Measurements from ENCODE around the gene POLR1H. TPM values are rescaled to one million over a fixed set of nuclear protein-coding genes. Genes with fewer than 3 reads are reported as not detected.

POLR1H gene
- total RNA-seq, 1 donor = 21.4 TPM

DNA sequence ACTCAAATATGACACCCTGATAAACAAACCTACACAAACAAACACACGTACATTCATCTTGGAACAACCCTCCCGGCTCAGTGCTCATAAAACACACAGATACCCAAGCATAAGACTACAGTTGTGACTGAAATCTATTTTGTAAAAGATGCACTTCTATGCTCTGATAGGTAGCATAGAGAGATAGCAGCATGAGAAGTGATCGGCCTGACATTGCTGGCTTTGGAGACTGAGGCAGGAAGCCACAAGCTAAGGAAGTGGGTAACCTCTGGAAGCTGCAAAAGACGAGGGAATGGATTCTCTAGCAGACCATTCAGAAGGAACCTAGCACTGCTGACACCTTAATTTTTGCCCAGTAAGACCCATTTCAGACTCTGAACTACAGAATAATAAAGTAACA is 16.2 kb downstream of the POLR1H start:
- H3K79me2 ChIP-seq (ENCODE audit: insufficient read depth, low read length) = no peaks in the 10 kb centered on the region
- H3K4me3 ChIP-seq (ENCODE audit: insufficient read depth, low read length) = no peak overlapping the region
- no peak overlapping the region for H3K4me2 ChIP-seq (ENCODE audit: insufficient read depth, low read length)
- H3K36me3 ChIP-seq (ENCODE audit: insufficient read depth, low read length) = no peaks in the 10 kb centered on the region
- H3K27ac ChIP-seq (ENCODE audit: low read depth, low read length) = no peak overlapping the region
- H3K9me3 ChIP-seq (ENCODE audit: low read depth, low read length) = no peaks in the 10 kb centered on the region
- TF ChIP-seq, protein P1, sequence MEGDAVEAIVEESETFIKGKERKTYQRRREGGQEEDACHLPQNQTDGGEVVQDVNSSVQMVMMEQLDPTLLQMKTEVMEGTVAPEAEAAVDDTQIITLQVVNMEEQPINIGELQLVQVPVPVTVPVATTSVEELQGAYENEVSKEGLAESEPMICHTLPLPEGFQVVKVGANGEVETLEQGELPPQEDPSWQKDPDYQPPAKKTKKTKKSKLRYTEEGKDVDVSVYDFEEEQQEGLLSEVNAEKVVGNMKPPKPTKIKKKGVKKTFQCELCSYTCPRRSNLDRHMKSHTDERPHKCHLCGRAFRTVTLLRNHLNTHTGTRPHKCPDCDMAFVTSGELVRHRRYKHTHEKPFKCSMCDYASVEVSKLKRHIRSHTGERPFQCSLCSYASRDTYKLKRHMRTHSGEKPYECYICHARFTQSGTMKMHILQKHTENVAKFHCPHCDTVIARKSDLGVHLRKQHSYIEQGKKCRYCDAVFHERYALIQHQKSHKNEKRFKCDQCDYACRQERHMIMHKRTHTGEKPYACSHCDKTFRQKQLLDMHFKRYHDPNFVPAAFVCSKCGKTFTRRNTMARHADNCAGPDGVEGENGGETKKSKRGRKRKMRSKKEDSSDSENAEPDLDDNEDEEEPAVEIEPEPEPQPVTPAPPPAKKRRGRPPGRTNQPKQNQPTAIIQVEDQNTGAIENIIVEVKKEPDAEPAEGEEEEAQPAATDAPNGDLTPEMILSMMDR (IDR thresholded peaks at IDR 0.05; ENCODE audit: extremely low read depth, low read depth, low read length) = no peak
- no peak overlapping the region for H2AFZ ChIP-seq (ENCODE audit: low read length)
- H3K27me3 ChIP-seq (ENCODE audit: insufficient read depth, low read length) = peaks cover 72% of the 10 kb centered on the region
- no peak for DNase-seq (ENCODE audit: insufficient read length, low spot score, missing footprints)
- H4K20me1 ChIP-seq (ENCODE audit: insufficient read depth, low read length) = no peaks in the 10 kb centered on the region
- H3K4me1 ChIP-seq (ENCODE audit: insufficient read depth, low read length) = no peaks in the 10 kb centered on the region

DNA sequence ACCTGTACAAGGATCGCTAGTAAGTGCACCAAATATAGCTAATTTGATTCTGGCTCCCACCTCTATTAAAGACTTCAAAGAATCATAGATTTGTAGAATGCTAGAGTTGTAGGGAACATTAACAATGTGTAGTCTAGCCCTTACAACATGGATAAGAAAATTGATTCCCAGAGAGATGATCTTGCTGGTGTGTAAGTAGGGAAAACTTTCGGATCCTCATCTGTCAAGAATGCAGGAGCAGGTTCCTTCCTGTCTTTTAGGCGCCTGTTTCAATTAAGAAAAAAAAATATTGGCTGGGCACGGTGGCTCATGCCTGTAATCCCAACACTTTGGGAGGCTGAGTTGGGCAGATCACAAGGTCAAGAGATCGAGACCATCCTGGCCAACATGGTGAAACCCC is 26.8 kb downstream of the POLR1H start:
- peaks cover 13% of the 10 kb centered on the region for H3K4me1 ChIP-seq (ENCODE audit: insufficient read depth, low read length)
- no peak overlapping the region for H3K4me2 ChIP-seq (ENCODE audit: insufficient read depth, low read length)
- H3K9me3 ChIP-seq (ENCODE audit: low read depth, low read length) = no peaks in the 10 kb centered on the region
- H2AFZ ChIP-seq (ENCODE audit: low read length) = no peak overlapping the region
- no peak overlapping the region for H3K4me3 ChIP-seq (ENCODE audit: insufficient read depth, low read length)
- H3K27me3 ChIP-seq (ENCODE audit: insufficient read depth, low read length) = peaks cover 9% of the 10 kb centered on the region
- H4K20me1 ChIP-seq (ENCODE audit: insufficient read depth, low read length) = no peaks in the 10 kb centered on the region
- H3K27ac ChIP-seq (ENCODE audit: low read depth, low read length) = no peak overlapping the region
- TF ChIP-seq, protein P1 (IDR thresholded peaks at IDR 0.05; ENCODE audit: extremely low read depth, low read depth, low read length) = no peak
- no peaks in the 10 kb centered on the region for H3K36me3 ChIP-seq (ENCODE audit: insufficient read depth, low read length)
- H3K79me2 ChIP-seq (ENCODE audit: insufficient read depth, low read length) = no peaks in the 10 kb centered on the region
- DNase-seq (ENCODE audit: insufficient read length, low spot score, missing footprints) = no peak

DNA sequence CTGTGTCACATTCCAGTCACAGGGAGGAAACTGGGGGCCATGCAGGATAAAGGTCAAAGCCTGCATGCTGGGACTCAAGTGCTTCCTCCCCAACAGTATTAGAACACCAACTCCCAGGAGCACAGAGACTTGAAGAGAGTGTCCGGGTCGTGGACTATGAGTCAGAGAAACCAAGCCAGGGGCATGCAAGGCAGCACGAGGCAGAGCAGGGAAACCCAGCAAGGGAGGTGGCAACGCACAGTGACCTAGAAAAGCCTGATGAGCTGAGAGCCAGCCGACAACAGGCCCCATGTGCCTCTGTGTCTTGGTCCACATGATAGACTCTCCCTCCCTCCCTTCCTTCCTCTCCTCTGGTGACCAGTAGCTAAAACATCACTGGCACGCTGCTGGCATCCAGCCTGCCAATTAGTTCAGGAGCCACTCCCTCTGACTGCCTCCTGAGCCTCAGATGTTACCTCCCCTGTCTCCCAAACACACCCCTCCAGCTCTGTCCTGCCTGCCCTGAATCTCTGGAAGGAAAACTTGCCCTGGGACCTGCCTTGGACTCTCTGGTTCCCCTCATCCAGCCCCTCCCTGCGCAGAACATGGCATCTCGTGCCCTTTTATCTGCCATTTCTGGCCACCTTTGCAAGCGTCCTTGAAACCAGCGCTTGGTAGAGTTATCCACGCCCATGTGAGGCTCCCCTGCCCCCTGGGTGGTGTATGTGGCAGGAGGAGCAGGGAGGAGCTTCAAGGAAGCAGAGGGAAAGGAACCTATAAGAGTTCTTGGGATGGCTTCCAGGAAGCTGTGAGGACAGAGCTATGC is 30.7 kb downstream of the POLR1H start:
- DNase-seq (ENCODE audit: insufficient read length, low spot score, missing footprints) = peak; percentile 92
- peak overlapping the region; percentile 86 for H2AFZ ChIP-seq (ENCODE audit: low read length)
- TF ChIP-seq, protein P1 (IDR thresholded peaks at IDR 0.05; ENCODE audit: extremely low read depth, low read depth, low read length) = no peak

DNA sequence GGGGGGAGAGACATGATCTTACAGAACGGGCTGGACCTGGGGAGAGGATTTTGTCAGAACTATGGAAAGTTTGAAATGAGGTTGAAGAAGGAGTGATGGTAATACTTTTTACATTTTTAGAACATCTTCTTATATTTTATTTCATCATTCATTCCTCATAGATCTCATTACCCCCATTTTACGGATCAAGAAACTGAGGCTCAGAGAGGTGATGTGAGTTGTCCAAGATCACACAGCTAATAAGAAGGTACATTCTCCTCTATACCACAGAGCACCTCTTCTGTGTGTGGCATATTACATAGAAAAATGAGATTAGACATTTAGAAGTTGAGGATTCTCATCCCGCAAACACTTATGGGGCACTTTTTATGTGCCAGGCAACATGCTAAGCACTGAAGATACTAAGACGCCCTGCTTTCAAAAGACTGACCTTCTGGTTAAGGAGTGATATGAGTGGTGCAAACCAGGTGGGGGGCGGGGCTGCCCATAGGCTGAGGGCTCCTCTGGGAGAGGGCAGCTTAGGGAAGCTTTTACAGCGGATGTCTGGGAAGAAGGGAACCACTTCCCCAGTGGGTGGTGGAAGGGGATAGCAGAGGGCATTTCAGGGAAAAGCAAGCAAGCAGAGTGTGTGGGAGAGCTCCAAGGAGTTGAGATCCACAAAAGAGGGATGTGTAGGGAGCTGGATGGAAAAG is 31.9 kb downstream of the POLR1H start:
- TF ChIP-seq, protein P1 (IDR thresholded peaks at IDR 0.05; ENCODE audit: extremely low read depth, low read depth, low read length) = no peak
- H4K20me1 ChIP-seq (ENCODE audit: insufficient read depth, low read length) = no peaks in the 10 kb centered on the region
- H3K27me3 ChIP-seq (ENCODE audit: insufficient read depth, low read length) = peaks cover 15% of the 10 kb centered on the region
- no peaks in the 10 kb centered on the region for H3K79me2 ChIP-seq (ENCODE audit: insufficient read depth, low read length)
- no peaks in the 10 kb centered on the region for H3K36me3 ChIP-seq (ENCODE audit: insufficient read depth, low read length)
- no peak overlapping the region for H3K27ac ChIP-seq (ENCODE audit: low read depth, low read length)
- H3K4me1 ChIP-seq (ENCODE audit: insufficient read depth, low read length) = peaks cover 21% of the 10 kb centered on the region
- no peak overlapping the region for H2AFZ ChIP-seq (ENCODE audit: low read length)
- no peak overlapping the region for H3K4me3 ChIP-seq (ENCODE audit: insufficient read depth, low read length)
- H3K9me3 ChIP-seq (ENCODE audit: low read depth, low read length) = no peaks in the 10 kb centered on the region
- no peak for DNase-seq (ENCODE audit: insufficient read length, low spot score, missing footprints)
- H3K4me2 ChIP-seq (ENCODE audit: insufficient read depth, low read length) = no peak overlapping the region

More for the DNA sequence above, 30.7 kb downstream of the POLR1H start:
- H3K27ac ChIP-seq (ENCODE audit: low read depth, low read length) = no peak overlapping the region
- H3K4me1 ChIP-seq (ENCODE audit: insufficient read depth, low read length) = peaks cover 21% of the 10 kb centered on the region
- H3K9me3 ChIP-seq (ENCODE audit: low read depth, low read length) = no peaks in the 10 kb centered on the region
- H3K79me2 ChIP-seq (ENCODE audit: insufficient read depth, low read length) = no peaks in the 10 kb centered on the region
- H3K4me2 ChIP-seq (ENCODE audit: insufficient read depth, low read length) = peak overlapping the region; percentile 2
- no peaks in the 10 kb centered on the region for H4K20me1 ChIP-seq (ENCODE audit: insufficient read depth, low read length)
- no peak overlapping the region for H3K4me3 ChIP-seq (ENCODE audit: insufficient read depth, low read length)
- no peaks in the 10 kb centered on the region for H3K36me3 ChIP-seq (ENCODE audit: insufficient read depth, low read length)
- peaks cover 12% of the 10 kb centered on the region for H3K27me3 ChIP-seq (ENCODE audit: insufficient read depth, low read length)

All from osteoblast (primary cell).